ENCODE results near the gene FST.

The FST gene

GRCh38 chr5:53475320-53475719, 5.1 kb upstream of the FST start:
- no peak for DNase-seq

- no peak for DNase-seq
Observed at GRCh38 chr5:53476019-53476418, 4.4 kb upstream of the FST start.

GRCh38 chr5:53476531-53477480, 3.6 kb upstream of the FST start:
- no peak for DNase-seq

- peak; percentile 59 for DNase-seq
Observed at GRCh38 chr5:53478411-53479044, 1.9 kb upstream of the FST start.

- no peak for DNase-seq
Observed at GRCh38 chr5:53479045-53479589, 1.3 kb upstream of the FST start.

- DNase-seq = peak; percentile 85
Observed at GRCh38 chr5:53479590-53480415, 626 bp upstream of the FST start.

- DNase-seq = no peak
Observed at GRCh38 chr5:53481159-53481886, 894 bp downstream of the FST start.

GRCh38 chr5:53481887-53482716, 1.7 kb downstream of the FST start:
- peak; percentile 80 for DNase-seq

- peak; percentile 59 for DNase-seq
Observed at GRCh38 chr5:53482717-53483638, 2.5 kb downstream of the FST start.

- DNase-seq = no peak
Observed at GRCh38 chr5:53487436-53487835, 7.0 kb downstream of the FST start.

GRCh38 chr5:53488195-53488722, 7.8 kb downstream of the FST start:
- no peak for DNase-seq

GRCh38 chr5:53490747-53491146, 10.3 kb downstream of the FST start:
- no peak for DNase-seq

- DNase-seq = no peak
Observed at GRCh38 chr5:53501054-53501453, 20.6 kb downstream of the FST start.

- no peak for DNase-seq
Observed at GRCh38 chr5:53503562-53504218, 23.3 kb downstream of the FST start.

GRCh38 chr5:53507013-53507412, 26.6 kb downstream of the FST start:
- DNase-seq = no peak

GRCh38 chr5:53508125-53508524, 27.7 kb downstream of the FST start:
- no peak for DNase-seq

GRCh38 chr5:53512539-53512938, 32.1 kb downstream of the FST start:
- DNase-seq = no peak

GRCh38 chr5:53515988-53516387, 35.6 kb downstream of the FST start:
- no peak for DNase-seq

GRCh38 chr5:53520813-53521212, 40.4 kb downstream of the FST start:
- DNase-seq = no peak

Data from right forelimb (tissue), 1 donor.